ENCODE results near the gene C19orf85. TPM values are rescaled to one million over a fixed set of nuclear protein-coding genes. Genes with fewer than 3 reads are reported as not detected.

Gene C19orf85
- total RNA-seq, 1 experiment from 2014 or later: 0.23 TPM

DNA sequence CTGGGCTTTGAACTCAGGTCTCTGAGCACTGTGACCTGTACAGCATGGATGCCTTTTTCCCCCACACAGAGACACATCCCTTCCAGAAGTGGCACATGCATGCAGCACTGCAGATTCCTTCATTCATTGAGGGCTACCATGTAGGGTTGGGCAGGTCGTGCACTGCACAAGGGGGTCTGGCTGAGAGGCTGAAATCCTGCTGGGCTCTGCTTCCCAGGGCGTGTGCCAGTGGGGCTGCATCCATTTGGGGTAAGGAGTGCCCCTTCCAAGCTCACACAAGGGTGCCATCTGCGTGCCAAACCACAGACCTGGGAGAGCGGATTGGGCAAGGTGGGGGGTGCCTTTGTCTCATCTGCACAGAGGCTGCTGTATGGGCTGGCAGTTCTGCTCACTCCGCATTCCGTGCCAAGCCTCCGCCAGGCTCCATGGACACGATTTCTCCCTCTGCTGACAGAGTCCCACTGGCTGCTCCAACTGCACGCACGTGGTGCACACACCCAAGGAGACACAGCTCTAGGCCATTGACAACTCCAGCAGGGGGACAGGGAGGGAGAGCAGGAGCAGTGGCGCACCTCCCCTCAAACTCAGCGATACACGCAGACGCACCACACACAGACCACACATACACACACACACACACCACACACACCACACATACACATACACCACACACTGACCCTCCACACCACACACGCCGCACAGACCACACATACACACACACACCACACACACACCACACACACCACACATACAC is 17.0 kb downstream of the C19orf85 start:
- Mint-ChIP-seq H3K27ac (ENCODE audit: low read depth, unreplicated experiment) (no peak overlapping the region), H3K9me3 (ENCODE audit: unreplicated experiment) (no peaks in the 10 kb centered on the region), H3K27me3 (ENCODE audit: insufficient read depth, unreplicated experiment) (peaks cover 29% of the 10 kb centered on the region), H3K36me3 (ENCODE audit: insufficient read depth, unreplicated experiment) (no peaks in the 10 kb centered on the region), H3K4me1 (ENCODE audit: insufficient read depth, unreplicated experiment) (peaks cover 27% of the 10 kb centered on the region), H3K4me3 (ENCODE audit: unreplicated experiment) (no peak overlapping the region)
- CTCF ChIA-PET: interaction anchor here (0.7 to 1.5 kb wide), 3 partner anchors 29 to 293 kb away, joined by 3 to 8 read pairs (median 3); no protein-coding TSS in a partner anchor
- TF ChIP-seq, protein P1, sequence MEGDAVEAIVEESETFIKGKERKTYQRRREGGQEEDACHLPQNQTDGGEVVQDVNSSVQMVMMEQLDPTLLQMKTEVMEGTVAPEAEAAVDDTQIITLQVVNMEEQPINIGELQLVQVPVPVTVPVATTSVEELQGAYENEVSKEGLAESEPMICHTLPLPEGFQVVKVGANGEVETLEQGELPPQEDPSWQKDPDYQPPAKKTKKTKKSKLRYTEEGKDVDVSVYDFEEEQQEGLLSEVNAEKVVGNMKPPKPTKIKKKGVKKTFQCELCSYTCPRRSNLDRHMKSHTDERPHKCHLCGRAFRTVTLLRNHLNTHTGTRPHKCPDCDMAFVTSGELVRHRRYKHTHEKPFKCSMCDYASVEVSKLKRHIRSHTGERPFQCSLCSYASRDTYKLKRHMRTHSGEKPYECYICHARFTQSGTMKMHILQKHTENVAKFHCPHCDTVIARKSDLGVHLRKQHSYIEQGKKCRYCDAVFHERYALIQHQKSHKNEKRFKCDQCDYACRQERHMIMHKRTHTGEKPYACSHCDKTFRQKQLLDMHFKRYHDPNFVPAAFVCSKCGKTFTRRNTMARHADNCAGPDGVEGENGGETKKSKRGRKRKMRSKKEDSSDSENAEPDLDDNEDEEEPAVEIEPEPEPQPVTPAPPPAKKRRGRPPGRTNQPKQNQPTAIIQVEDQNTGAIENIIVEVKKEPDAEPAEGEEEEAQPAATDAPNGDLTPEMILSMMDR (IDR thresholded peaks at IDR 0.05; ENCODE audit: unreplicated experiment): no peak
- BruUV-seq (replicated peaks): no TSS peak
- POLR2A ChIA-PET: interaction anchor here (0.6 to 3.0 kb wide), 15 partner anchors 10 to 330 kb away, joined by 3 to 22 read pairs (median 7); partner anchors contain the start of genes ISOC2, KMT5C, RPL28 and TMEM238
- DNase-seq (ENCODE audit: unreplicated experiment): peak; percentile 96
- intact Hi-C loops (cut with micrococcal nuclease): loop anchor here (2.0 kb wide), 1 partner anchor 15 kb away; no protein-coding TSS in a partner anchor

DNA sequence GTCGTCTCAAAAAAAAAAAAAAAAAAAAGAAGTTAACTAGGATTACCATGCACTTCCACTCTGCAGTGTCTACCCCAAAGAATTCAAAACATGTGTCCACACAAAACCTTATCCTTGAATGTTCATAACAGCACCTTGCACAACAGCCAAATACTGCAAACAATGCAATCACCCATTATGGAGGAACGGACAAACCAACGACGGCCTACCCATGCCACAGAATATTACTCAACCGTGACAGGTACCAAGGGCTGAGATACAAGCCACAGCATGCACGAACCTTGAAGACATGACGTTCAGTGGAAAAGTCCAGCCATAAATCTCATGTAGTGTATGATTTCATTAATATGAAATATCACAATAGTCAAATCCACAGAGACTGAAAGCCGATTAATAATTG is 18.5 kb downstream of the C19orf85 start:
- peak; percentile 95 for DNase-seq (ENCODE audit: unreplicated experiment)
- CTCF ChIA-PET: interaction anchor here (0.6 to 1.1 kb wide), 2 partner anchors 13 to 186 kb away, joined by 3 to 4 read pairs; no protein-coding TSS in a partner anchor
- H3K36me3 Mint-ChIP-seq (ENCODE audit: insufficient read depth, unreplicated experiment): no peaks in the 10 kb centered on the region
- peak overlapping the region; percentile 67 for H3K27ac Mint-ChIP-seq (ENCODE audit: low read depth, unreplicated experiment)
- POLR2A ChIA-PET: interaction anchor here (0.7 to 3.0 kb wide), 11 partner anchors 9 to 476 kb away, joined by 3 to 22 read pairs (median 8); partner anchors contain the start of genes ISOC2, KMT5C, RPL28 and UBE2S
- H3K9me3 Mint-ChIP-seq (ENCODE audit: unreplicated experiment): no peaks in the 10 kb centered on the region
- TF ChIP-seq, protein P1 (IDR thresholded peaks at IDR 0.05; ENCODE audit: unreplicated experiment): no peak
- peaks cover 42% of the 10 kb centered on the region for H3K27me3 Mint-ChIP-seq (ENCODE audit: insufficient read depth, unreplicated experiment)
- BruUV-seq (replicated peaks): no TSS peak
- peak overlapping the region; percentile 39 for H3K4me3 Mint-ChIP-seq (ENCODE audit: unreplicated experiment)
- intact Hi-C loops (cut with micrococcal nuclease): loop anchor here (2.0 kb wide), 1 partner anchor 13 kb away; no protein-coding TSS in a partner anchor
- H3K4me1 Mint-ChIP-seq (ENCODE audit: insufficient read depth, unreplicated experiment): peaks cover 34% of the 10 kb centered on the region

DNA sequence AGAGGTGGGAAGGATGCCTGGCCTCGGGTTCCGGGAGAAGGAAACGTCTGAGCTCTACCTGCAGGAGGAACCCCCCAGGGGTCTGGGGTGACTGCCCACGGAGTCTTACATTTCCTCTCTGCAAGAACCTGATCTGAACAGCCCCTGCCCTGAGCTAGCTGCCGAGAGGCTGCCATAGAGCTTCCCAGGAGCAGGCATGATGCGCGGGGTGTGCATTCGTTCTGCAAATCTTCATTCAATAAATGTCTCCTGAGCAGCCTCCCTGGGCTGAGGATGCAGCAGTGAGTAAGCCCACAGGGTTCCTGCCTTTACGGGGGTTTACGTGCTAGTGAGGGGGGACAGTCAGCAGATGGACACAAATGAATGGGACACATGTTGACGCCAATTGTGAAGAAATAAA is 19.9 kb downstream of the C19orf85 start:
- no peak overlapping the region for H3K27ac Mint-ChIP-seq (ENCODE audit: low read depth, unreplicated experiment)
- no peak for DNase-seq (ENCODE audit: unreplicated experiment)
- BruUV-seq (replicated peaks): no TSS peak
- ChIA-PET CTCF (interaction anchor here (0.6 to 1.0 kb wide), 4 partner anchors 26 to 256 kb away, joined by 3 to 5 read pairs (median 3); no protein-coding TSS in a partner anchor), POLR2A (interaction anchor here (0.9 to 1.0 kb wide), 2 partner anchors 38 to 65 kb away, joined by 3 read pairs; no protein-coding TSS in a partner anchor)
- H3K9me3 Mint-ChIP-seq (ENCODE audit: unreplicated experiment): no peaks in the 10 kb centered on the region
- peaks cover 55% of the 10 kb centered on the region for H3K27me3 Mint-ChIP-seq (ENCODE audit: insufficient read depth, unreplicated experiment)
- no peak overlapping the region for H3K4me3 Mint-ChIP-seq (ENCODE audit: unreplicated experiment)
- TF ChIP-seq, protein P1 (IDR thresholded peaks at IDR 0.05; ENCODE audit: unreplicated experiment): no peak
- H3K4me1 Mint-ChIP-seq (ENCODE audit: insufficient read depth, unreplicated experiment): peaks cover 37% of the 10 kb centered on the region
- intact Hi-C loops (cut with micrococcal nuclease): no loop called here
- H3K36me3 Mint-ChIP-seq (ENCODE audit: insufficient read depth, unreplicated experiment): no peaks in the 10 kb centered on the region

DNA sequence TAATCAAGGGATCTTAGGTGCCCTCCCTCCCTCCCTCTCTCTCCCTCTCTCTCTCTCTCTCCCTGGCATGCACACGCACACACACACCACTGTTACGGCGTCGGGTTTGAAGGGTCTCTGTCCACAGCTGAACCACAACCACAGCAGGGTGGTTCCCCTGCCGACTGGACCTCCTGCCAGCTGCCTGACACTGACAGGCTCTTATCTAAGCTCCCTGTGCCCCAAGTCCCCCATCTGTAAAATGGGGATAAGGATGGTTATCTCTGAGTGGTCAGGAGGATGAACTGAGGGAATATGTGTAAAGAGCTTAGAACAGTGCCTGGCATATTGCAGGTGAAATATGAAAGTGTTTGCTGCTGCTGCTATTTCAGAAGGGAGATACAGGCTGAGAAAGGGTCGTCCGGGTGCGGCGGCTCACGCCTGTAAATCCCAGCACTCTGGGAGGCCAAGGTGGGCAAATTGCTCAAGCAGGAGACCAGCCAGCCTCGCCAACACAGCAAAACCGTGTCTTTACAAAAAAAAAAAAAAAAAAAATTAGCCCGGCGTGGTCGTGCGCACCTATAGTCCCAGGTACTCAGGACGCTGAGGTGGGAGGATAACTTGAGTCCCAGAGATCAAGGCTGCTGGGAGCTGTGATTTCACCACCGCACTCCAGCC is 20.6 kb downstream of the C19orf85 start:
- Mint-ChIP-seq H3K9me3 (ENCODE audit: unreplicated experiment) (no peaks in the 10 kb centered on the region), H3K27ac (ENCODE audit: low read depth, unreplicated experiment) (no peak overlapping the region), H3K36me3 (ENCODE audit: insufficient read depth, unreplicated experiment) (no peaks in the 10 kb centered on the region), H3K4me1 (ENCODE audit: insufficient read depth, unreplicated experiment) (peaks cover 37% of the 10 kb centered on the region), H3K27me3 (ENCODE audit: insufficient read depth, unreplicated experiment) (peaks cover 62% of the 10 kb centered on the region), H3K4me3 (ENCODE audit: unreplicated experiment) (no peak overlapping the region)
- POLR2A ChIA-PET: no interaction called here
- DNase-seq (ENCODE audit: unreplicated experiment): no peak
- TF ChIP-seq, protein P1 (IDR thresholded peaks at IDR 0.05; ENCODE audit: unreplicated experiment): no peak
- BruUV-seq (replicated peaks): no TSS peak
- CTCF ChIA-PET: interaction anchor here (0.7 to 1.0 kb wide), 2 partner anchors 26 to 256 kb away, joined by 3 to 5 read pairs; no protein-coding TSS in a partner anchor
- intact Hi-C loops (cut with micrococcal nuclease): no loop called here

Data from MCF 10A (cell line).